Measurements from ENCODE around the gene PRND. TPM values are rescaled to one million over a fixed set of nuclear protein-coding genes. Genes with fewer than 3 reads are reported as not detected.

Gene PRND
- total and polyA plus RNA-seq, 2 experiments from 2014 or later = 0.10 TPM; not detected in 1

GRCh38 chr20:4677846-4678245 lies 43.9 kb upstream of the PRND start (continued):
- TF ChIP-seq ZNF462 (CRISPR knock-in tag; IDR thresholded peaks at IDR 0.05) (no peak), NANOG (IDR thresholded peaks at IDR 0.05; ENCODE audit: borderline replicate concordance) (no peak), STAT1 (IDR thresholded peaks at IDR 0.05; ENCODE audit: unreplicated experiment) (no peak), ZNF114 (CRISPR knock-in tag; IDR thresholded peaks at IDR 0.05) (no peak), EZH2phosphoT487 (IDR thresholded peaks at IDR 0.05; ENCODE audit: unreplicated experiment) (no peak), POLR2AphosphoS5 (IDR thresholded peaks at IDR 0.05; ENCODE audit: low read depth) (no peak), ZNF331 (CRISPR knock-in tag; IDR thresholded peaks at IDR 0.05; ENCODE audit: low read depth) (no peak), JUNB (IDR thresholded peaks at IDR 0.05; ENCODE audit: unreplicated experiment) (no peak)
- TF ChIP-seq, protein P1, sequence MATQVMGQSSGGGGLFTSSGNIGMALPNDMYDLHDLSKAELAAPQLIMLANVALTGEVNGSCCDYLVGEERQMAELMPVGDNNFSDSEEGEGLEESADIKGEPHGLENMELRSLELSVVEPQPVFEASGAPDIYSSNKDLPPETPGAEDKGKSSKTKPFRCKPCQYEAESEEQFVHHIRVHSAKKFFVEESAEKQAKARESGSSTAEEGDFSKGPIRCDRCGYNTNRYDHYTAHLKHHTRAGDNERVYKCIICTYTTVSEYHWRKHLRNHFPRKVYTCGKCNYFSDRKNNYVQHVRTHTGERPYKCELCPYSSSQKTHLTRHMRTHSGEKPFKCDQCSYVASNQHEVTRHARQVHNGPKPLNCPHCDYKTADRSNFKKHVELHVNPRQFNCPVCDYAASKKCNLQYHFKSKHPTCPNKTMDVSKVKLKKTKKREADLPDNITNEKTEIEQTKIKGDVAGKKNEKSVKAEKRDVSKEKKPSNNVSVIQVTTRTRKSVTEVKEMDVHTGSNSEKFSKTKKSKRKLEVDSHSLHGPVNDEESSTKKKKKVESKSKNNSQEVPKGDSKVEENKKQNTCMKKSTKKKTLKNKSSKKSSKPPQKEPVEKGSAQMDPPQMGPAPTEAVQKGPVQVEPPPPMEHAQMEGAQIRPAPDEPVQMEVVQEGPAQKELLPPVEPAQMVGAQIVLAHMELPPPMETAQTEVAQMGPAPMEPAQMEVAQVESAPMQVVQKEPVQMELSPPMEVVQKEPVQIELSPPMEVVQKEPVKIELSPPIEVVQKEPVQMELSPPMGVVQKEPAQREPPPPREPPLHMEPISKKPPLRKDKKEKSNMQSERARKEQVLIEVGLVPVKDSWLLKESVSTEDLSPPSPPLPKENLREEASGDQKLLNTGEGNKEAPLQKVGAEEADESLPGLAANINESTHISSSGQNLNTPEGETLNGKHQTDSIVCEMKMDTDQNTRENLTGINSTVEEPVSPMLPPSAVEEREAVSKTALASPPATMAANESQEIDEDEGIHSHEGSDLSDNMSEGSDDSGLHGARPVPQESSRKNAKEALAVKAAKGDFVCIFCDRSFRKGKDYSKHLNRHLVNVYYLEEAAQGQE (IDR thresholded peaks at IDR 0.05; ENCODE audit: unreplicated experiment) = no peak
- TF ChIP-seq, protein P2, sequence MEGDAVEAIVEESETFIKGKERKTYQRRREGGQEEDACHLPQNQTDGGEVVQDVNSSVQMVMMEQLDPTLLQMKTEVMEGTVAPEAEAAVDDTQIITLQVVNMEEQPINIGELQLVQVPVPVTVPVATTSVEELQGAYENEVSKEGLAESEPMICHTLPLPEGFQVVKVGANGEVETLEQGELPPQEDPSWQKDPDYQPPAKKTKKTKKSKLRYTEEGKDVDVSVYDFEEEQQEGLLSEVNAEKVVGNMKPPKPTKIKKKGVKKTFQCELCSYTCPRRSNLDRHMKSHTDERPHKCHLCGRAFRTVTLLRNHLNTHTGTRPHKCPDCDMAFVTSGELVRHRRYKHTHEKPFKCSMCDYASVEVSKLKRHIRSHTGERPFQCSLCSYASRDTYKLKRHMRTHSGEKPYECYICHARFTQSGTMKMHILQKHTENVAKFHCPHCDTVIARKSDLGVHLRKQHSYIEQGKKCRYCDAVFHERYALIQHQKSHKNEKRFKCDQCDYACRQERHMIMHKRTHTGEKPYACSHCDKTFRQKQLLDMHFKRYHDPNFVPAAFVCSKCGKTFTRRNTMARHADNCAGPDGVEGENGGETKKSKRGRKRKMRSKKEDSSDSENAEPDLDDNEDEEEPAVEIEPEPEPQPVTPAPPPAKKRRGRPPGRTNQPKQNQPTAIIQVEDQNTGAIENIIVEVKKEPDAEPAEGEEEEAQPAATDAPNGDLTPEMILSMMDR (conservative IDR thresholded peaks at IDR 0.05; ENCODE audit: low read depth in 2 of 2) = no peak
